ENCODE results near the gene HTT. TPM values are rescaled to one million over a fixed set of nuclear protein-coding genes. Genes with fewer than 3 reads are reported as not detected.

Gene HTT
- total RNA-seq, 1 donor from 2014 or later: 32.5 TPM

DNA sequence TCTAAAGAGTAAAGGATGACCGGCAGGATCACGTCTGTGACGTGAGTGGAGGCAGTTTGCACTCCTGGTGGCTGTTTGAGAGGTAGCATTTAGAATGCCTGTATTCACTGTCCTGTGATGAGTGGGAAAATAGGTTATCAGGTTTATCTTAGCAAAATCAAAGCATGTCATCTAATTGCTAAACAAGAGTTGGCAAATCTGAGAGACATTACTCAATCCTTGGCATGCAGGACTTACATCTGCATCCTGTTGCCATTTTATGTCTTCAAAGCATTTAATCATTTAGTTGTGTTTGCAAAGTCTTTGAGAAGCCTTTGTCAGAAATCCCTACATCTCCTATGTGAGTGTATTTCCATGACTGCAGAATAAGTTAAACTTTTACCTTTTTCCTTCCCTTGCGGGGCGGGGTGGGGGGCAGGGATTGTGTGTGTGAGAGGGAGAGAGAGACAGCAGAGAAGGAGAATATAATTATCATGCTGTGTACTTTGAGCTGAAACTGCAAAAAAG, 133.1 kb downstream of the HTT start:
- no peak overlapping the region for H3K4me3 ChIP-seq (ENCODE audit: low read depth, low read length)
- TF ChIP-seq, protein P1, sequence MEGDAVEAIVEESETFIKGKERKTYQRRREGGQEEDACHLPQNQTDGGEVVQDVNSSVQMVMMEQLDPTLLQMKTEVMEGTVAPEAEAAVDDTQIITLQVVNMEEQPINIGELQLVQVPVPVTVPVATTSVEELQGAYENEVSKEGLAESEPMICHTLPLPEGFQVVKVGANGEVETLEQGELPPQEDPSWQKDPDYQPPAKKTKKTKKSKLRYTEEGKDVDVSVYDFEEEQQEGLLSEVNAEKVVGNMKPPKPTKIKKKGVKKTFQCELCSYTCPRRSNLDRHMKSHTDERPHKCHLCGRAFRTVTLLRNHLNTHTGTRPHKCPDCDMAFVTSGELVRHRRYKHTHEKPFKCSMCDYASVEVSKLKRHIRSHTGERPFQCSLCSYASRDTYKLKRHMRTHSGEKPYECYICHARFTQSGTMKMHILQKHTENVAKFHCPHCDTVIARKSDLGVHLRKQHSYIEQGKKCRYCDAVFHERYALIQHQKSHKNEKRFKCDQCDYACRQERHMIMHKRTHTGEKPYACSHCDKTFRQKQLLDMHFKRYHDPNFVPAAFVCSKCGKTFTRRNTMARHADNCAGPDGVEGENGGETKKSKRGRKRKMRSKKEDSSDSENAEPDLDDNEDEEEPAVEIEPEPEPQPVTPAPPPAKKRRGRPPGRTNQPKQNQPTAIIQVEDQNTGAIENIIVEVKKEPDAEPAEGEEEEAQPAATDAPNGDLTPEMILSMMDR (conservative IDR thresholded peaks at IDR 0.05; ENCODE audit: low read depth, low read length): peak; percentile 12
- DNase-seq (ENCODE audit: low read depth): no peak

DNA sequence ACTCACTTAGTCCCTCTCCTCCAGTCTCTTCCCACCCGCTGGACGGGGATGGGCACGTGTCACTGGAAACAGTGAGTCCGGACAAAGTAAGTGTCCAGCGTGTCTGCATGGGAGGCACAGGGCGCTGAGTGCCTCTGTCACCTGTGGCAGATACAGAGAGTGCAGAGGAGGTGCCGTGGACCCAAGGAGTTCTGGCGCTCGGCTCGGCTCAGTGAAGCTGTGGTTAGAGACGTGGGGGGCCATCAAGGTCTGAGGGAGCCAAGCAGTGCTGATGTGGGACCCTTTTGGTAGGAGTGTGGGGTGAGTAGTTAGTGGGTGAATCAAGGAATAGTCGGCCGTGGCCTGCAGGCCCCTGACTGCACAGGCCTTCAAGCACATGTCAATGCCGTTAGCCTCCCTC, 134.3 kb downstream of the HTT start:
- DNase-seq (ENCODE audit: low read depth): no peak
- TF ChIP-seq, protein P1 (conservative IDR thresholded peaks at IDR 0.05; ENCODE audit: low read depth, low read length): no peak
- H3K4me3 ChIP-seq (ENCODE audit: low read depth, low read length): no peak overlapping the region

DNA sequence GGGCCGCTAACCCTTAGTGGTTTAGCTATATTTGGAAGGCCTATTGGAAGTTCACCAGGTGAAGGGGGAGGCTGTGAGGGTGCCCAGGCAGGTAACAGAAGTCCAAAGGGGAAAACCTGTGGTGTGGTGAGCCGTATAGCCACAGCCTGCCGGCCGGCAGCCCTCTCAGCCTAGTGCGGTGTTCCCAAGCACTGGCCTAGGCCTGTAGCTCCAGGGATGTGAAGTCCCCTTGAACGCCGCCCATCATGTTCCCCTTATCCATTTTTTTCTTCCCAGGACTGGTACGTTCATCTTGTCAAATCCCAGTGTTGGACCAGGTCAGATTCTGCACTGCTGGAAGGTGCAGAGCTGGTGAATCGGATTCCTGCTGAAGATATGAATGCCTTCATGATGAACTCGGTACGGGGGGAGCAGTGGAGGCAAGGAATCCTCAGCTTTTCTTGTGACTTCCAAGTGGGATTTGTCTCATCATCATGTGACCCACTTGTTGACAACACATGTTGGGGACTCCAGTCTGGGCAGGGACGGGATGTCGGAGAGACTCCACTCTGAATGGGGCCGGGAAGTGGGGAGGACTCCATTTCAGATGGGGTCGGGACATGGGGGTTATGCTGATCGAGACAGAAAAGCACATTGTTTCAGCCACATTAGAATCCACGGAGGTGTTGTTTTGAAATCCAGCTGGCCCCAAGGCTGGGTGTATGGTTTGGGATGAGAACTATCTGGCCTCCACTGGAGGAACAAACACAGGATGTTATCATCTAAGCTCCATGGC, 135.3 kb downstream of the HTT start:
- TF ChIP-seq, protein P1 (conservative IDR thresholded peaks at IDR 0.05; ENCODE audit: low read depth, low read length): no peak
- no peak overlapping the region for H3K4me3 ChIP-seq (ENCODE audit: low read depth, low read length)
- DNase-seq (ENCODE audit: low read depth): no peak

DNA sequence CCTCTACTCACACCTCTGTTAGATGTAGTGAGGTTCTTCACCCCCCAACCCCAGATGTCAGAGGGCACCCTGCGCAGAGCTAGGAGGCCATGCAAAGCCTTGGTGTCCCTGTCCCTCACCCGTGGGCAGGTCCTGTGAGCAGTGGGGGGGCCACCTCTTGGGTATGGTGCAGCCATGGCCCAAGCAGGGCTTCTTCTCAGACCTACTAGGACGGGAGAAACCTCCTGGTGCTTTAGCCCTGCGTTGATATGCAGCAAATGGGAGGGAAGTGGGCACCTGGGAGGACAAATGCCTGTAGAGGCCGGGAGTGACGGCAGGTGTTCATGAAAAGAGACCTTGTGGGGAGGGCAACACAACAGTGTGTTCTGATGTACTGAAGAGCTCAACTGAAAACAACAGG, 136.0 kb downstream of the HTT start:
- DNase-seq (ENCODE audit: low read depth): no peak

DNA sequence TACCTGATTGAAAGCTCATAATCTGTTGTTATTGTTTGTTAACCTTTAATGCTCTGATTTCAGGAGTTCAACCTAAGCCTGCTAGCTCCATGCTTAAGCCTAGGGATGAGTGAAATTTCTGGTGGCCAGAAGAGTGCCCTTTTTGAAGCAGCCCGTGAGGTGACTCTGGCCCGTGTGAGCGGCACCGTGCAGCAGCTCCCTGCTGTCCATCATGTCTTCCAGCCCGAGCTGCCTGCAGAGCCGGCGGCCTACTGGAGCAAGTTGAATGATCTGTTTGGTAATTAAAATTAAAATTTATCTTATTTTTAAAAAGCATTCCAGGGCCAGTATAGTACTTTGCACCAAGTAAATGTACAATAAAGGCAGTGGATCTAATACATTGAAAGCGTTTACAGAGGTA, 137.4 kb downstream of the HTT start:
- DNase-seq (ENCODE audit: low read depth): no peak
- TF ChIP-seq, protein P1 (conservative IDR thresholded peaks at IDR 0.05; ENCODE audit: low read depth, low read length): no peak
- no peak overlapping the region for H3K4me3 ChIP-seq (ENCODE audit: low read depth, low read length)

More for the DNA sequence above, 136.0 kb downstream of the HTT start:
- TF ChIP-seq, protein P1 (conservative IDR thresholded peaks at IDR 0.05; ENCODE audit: low read depth, low read length): no peak
- no peak overlapping the region for H3K4me3 ChIP-seq (ENCODE audit: low read depth, low read length)

DNA sequence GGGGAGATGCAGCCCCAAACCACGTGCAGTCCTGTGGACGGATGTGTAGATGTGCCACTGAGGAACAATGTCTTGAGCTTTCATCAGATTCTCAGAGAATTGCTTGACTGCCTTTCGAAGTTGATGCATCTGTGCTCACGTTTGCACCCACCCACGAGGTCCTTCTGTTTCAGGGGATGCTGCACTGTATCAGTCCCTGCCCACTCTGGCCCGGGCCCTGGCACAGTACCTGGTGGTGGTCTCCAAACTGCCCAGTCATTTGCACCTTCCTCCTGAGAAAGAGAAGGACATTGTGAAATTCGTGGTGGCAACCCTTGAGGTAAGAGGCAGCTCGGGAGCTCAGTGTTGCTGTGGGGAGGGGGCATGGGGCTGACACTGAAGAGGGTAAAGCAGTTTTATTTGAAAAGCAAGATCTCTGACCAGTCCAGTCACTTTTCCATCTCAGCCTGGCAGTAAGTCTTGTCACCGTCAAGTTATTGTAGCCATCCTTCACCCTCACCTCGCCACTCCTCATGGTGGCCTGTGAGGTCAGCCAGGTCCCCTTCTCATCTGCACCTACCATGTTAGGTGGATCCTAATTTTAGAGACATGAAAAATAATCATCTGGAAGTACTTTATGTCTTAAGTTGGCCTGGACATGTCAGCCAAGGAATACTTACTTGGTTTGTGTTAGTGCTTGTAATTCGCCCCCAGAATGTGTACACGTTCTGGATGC, 138.1 kb downstream of the HTT start:
- TF ChIP-seq, protein P1 (conservative IDR thresholded peaks at IDR 0.05; ENCODE audit: low read depth, low read length): no peak
- no peak overlapping the region for H3K4me3 ChIP-seq (ENCODE audit: low read depth, low read length)
- DNase-seq (ENCODE audit: low read depth): no peak

All from epithelial cell of proximal tubule (primary cell).